ENCODE results near the gene PLXNA1. TPM values are rescaled to one million over a fixed set of nuclear protein-coding genes. Genes with fewer than 3 reads are reported as not detected.

The PLXNA1 gene
- total RNA-seq, 4 donors from 2014 or later: 20.8 to 56.7 (median 27.7) TPM

DNA sequence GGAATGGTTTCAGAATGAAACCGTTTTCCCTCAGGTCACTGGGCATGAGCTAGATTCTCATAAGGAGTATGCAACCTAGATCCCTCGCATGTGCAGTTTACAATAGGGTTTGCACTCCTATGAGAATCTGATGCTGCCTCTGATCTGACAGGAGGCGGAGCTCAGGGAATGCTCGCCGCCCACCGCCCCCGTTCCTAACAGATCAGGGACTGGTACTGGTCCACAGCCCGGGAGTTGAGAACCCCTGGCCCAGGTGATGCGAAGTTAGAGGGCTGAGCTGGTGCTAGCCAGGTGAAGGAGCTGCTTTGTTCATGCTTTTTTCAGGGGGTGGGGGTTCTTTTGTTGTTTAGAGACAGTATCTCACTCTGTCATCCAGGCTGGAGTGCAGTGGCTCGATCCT lies 15.5 kb upstream of the PLXNA1 start:
- Histone ChIP-seq H3K4me3 (no peak overlapping the region), H3K27me3 (no peaks in the 10 kb centered on the region), H3K27ac (no peak overlapping the region), H3K36me3 (no peaks in the 10 kb centered on the region), H3K4me1 (no peaks in the 10 kb centered on the region), H3K9me3 (no peaks in the 10 kb centered on the region)
- WGBS, 2 donors (ENCODE audit: low coverage in 1 of 2): 84% methylated on average over 10 of the region's 10 CpGs; no CpG with 5 or more reads in 1 of the 2 donors
- in situ Hi-C loops (cut with MboI; ENCODE audit: low pct_ligation_motif_present in 1 of 4, low pct_unique_long_range_greater_than_20kb in 1 of 4, low sequenced_read_pairs in 3 of 4): no loop called here
- no peak for DNase-seq
- TF ChIP-seq EP300 (IDR thresholded peaks at IDR 0.05; ENCODE audit: low read depth) (no peak), POLR2A (IDR thresholded peaks at IDR 0.05) (no peak), POLR2AphosphoS5 (IDR thresholded peaks at IDR 0.05) (no peak)
- TF ChIP-seq, protein P1, sequence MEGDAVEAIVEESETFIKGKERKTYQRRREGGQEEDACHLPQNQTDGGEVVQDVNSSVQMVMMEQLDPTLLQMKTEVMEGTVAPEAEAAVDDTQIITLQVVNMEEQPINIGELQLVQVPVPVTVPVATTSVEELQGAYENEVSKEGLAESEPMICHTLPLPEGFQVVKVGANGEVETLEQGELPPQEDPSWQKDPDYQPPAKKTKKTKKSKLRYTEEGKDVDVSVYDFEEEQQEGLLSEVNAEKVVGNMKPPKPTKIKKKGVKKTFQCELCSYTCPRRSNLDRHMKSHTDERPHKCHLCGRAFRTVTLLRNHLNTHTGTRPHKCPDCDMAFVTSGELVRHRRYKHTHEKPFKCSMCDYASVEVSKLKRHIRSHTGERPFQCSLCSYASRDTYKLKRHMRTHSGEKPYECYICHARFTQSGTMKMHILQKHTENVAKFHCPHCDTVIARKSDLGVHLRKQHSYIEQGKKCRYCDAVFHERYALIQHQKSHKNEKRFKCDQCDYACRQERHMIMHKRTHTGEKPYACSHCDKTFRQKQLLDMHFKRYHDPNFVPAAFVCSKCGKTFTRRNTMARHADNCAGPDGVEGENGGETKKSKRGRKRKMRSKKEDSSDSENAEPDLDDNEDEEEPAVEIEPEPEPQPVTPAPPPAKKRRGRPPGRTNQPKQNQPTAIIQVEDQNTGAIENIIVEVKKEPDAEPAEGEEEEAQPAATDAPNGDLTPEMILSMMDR (IDR thresholded peaks at IDR 0.05): no peak
- intact Hi-C loops (cut with DNase I; ENCODE audit: low total_unique reads): no loop called here

- Histone ChIP-seq H3K9me3 (no peaks in the 10 kb centered on the region), H3K27ac (no peak overlapping the region), H3K36me3 (no peaks in the 10 kb centered on the region), H3K4me1 (no peaks in the 10 kb centered on the region), H3K4me3 (no peak overlapping the region), H3K27me3 (no peaks in the 10 kb centered on the region)
- no peak for DNase-seq
- in situ Hi-C loops (cut with MboI; ENCODE audit: low pct_ligation_motif_present in 1 of 4, low pct_unique_long_range_greater_than_20kb in 1 of 4, low sequenced_read_pairs in 3 of 4) (no loop called here), intact Hi-C loops (cut with DNase I; ENCODE audit: low total_unique reads) (no loop called here)
- WGBS, 2 donors (ENCODE audit: low coverage in 1 of 2): 51 to 74% methylated on average over 9 to 20 of the region's 20 CpGs
- TF ChIP-seq POLR2A (IDR thresholded peaks at IDR 0.05) (no peak), POLR2AphosphoS5 (IDR thresholded peaks at IDR 0.05) (no peak), EP300 (IDR thresholded peaks at IDR 0.05; ENCODE audit: low read depth) (no peak)
- TF ChIP-seq, protein P1 (IDR thresholded peaks at IDR 0.05): no peak
Measured at GRCh38 chr3:126968391-126969390, 14.2 kb upstream of the PLXNA1 start.

GRCh38 chr3:126969586-126969985 lies 13.3 kb upstream of the PLXNA1 start:
- Histone ChIP-seq H3K36me3 (no peaks in the 10 kb centered on the region), H3K4me1 (no peaks in the 10 kb centered on the region), H3K27me3 (no peaks in the 10 kb centered on the region), H3K27ac (no peak overlapping the region), H3K4me3 (no peak overlapping the region), H3K9me3 (peaks cover 0 to 5% of the 10 kb centered on the region in 2 donors)
- in situ Hi-C loops (cut with MboI; ENCODE audit: low pct_ligation_motif_present in 1 of 4, low pct_unique_long_range_greater_than_20kb in 1 of 4, low sequenced_read_pairs in 3 of 4) (no loop called here), intact Hi-C loops (cut with DNase I; ENCODE audit: low total_unique reads) (no loop called here)
- DNase-seq: no peak
- WGBS, 2 donors (ENCODE audit: low coverage in 1 of 2): 50 to 60% methylated on average over 2 to 7 of the region's 7 CpGs
- TF ChIP-seq, protein P1 (IDR thresholded peaks at IDR 0.05): no peak

- H3K27ac ChIP-seq: no peak overlapping the region
- in situ Hi-C loops (cut with MboI; ENCODE audit: low pct_ligation_motif_present in 1 of 4, low pct_unique_long_range_greater_than_20kb in 1 of 4, low sequenced_read_pairs in 3 of 4) (no loop called here), intact Hi-C loops (cut with DNase I; ENCODE audit: low total_unique reads) (no loop called here)
Measured at GRCh38 chr3:126970101-126970500, 12.8 kb upstream of the PLXNA1 start.

More at GRCh38 chr3:126970101-126970500, 12.8 kb upstream of the PLXNA1 start:
- DNase-seq: no peak
- Histone ChIP-seq H3K9me3 (peaks cover 4 to 10% of the 10 kb centered on the region in 2 donors), H3K36me3 (no peaks in the 10 kb centered on the region), H3K27me3 (no peaks in the 10 kb centered on the region), H3K4me3 (no peak overlapping the region), H3K4me1 (no peaks in the 10 kb centered on the region)
- 67 to 73% methylated on average over 1 to 5 of the region's 5 CpGs for WGBS, 2 donors (ENCODE audit: low coverage in 1 of 2)
- TF ChIP-seq POLR2AphosphoS5 (IDR thresholded peaks at IDR 0.05): no peak
- no peak for TF ChIP-seq EP300 (IDR thresholded peaks at IDR 0.05; ENCODE audit: low read depth)
- no peak for TF ChIP-seq POLR2A (IDR thresholded peaks at IDR 0.05)
- TF ChIP-seq, protein P1 (IDR thresholded peaks at IDR 0.05): no peak

All from transverse colon (tissue), 4 donors.